HL-60 (cell line): ENCODE data around the gene SORBS2.

Source experiments
- CTCF ChIP-seq: IDR thresholded peaks from one replicate; pipeline ENCODE4 v1.5.1; 2011; ENCODE audit warnings: low read length, control low read depth, inconsistent platforms; ENCODE audit not compliant: insufficient read depth
- GABPA ChIP-seq: IDR thresholded peaks from 2 replicates; pipeline ENCODE4 v1.6.1; 2012; ENCODE audit warnings: low read depth
- POLR2AphosphoS5 ChIP-seq: IDR thresholded peaks from 2 replicates; pipeline ENCODE4 v1.6.1; 2012; ENCODE audit warnings: low read depth
- SPI1 ChIP-seq: IDR thresholded peaks from 2 replicates; pipeline ENCODE4 v1.6.1; 2012; ENCODE audit warnings: low read depth, mild to moderate bottlenecking, borderline replicate concordance

- TF ChIP-seq SPI1 (no peak), CTCF (no peak), GABPA (no peak), POLR2AphosphoS5 (no peak)
These were observed 102.0 kb downstream of the SORBS2 start for GRCh38 chr4:185709802-185710486.
